Measurements from ENCODE around the gene DGKZ. TPM values are rescaled to one million over a fixed set of nuclear protein-coding genes. Genes with fewer than 3 reads are reported as not detected.

DGKZ gene
- total RNA-seq, 1 donor from 2014 or later: 12.5 TPM

DNA sequence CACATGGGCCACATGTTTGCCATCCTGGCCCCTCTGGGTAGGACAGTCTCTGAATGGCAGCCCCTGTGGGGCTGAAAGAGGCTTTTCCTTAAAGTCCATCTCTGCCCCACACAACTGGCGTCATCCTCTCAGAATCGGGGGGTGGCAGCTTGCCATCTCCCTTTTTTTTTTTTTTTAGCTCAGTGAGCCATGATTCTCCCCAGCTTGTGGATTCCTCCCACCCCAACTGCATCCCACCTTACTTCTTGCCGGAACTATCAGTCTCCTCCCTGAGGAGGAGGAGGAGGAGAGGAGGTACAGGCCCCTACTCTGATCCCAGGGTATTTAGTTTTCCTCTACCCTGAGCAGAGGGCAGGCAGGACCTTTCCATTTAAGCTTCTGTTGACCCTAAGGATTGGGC lies 3.4 kb downstream of the DGKZ start:
- Mint-ChIP-seq H3K4me3 (no peak overlapping the region), H3K27me3 (ENCODE audit: insufficient read depth, low read depth) (peaks cover 10% of the 10 kb centered on the region), H3K9me3 (peaks cover 4% of the 10 kb centered on the region), H3K36me3 (no peaks in the 10 kb centered on the region), H3K4me1 (peaks cover 51% of the 10 kb centered on the region), H3K27ac (no peak overlapping the region)
- no peaks in the 10 kb centered on the region for H3K9me3 ChIP-seq (ENCODE audit: low read depth)
- TF ChIP-seq, protein P1, sequence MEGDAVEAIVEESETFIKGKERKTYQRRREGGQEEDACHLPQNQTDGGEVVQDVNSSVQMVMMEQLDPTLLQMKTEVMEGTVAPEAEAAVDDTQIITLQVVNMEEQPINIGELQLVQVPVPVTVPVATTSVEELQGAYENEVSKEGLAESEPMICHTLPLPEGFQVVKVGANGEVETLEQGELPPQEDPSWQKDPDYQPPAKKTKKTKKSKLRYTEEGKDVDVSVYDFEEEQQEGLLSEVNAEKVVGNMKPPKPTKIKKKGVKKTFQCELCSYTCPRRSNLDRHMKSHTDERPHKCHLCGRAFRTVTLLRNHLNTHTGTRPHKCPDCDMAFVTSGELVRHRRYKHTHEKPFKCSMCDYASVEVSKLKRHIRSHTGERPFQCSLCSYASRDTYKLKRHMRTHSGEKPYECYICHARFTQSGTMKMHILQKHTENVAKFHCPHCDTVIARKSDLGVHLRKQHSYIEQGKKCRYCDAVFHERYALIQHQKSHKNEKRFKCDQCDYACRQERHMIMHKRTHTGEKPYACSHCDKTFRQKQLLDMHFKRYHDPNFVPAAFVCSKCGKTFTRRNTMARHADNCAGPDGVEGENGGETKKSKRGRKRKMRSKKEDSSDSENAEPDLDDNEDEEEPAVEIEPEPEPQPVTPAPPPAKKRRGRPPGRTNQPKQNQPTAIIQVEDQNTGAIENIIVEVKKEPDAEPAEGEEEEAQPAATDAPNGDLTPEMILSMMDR (IDR thresholded peaks at IDR 0.05): no peak
- no peak for TF ChIP-seq EZH2 (IDR thresholded peaks at IDR 0.05)
- TF ChIP-seq EZH2phosphoT487 (IDR thresholded peaks at IDR 0.05): no peak
- peaks cover 49% of the 10 kb centered on the region for H4K20me1 ChIP-seq (ENCODE audit: low read depth)
- H3K27me3 ChIP-seq: peaks cover 12% of the 10 kb centered on the region
- no peaks in the 10 kb centered on the region for H3K36me3 ChIP-seq
- no peak overlapping the region for H3K4me2 ChIP-seq
- H3K4me3 ChIP-seq: no peak overlapping the region
- no peak overlapping the region for H2AFZ ChIP-seq (replicated peaks)
- H3K27ac ChIP-seq: no peak overlapping the region
- H3F3A ChIP-seq (ENCODE audit: low read depth): peaks cover 17% of the 10 kb centered on the region
- H3K79me2 ChIP-seq (ENCODE audit: low read depth): peaks cover 72% of the 10 kb centered on the region
- H3K4me1 ChIP-seq: peaks cover 26% of the 10 kb centered on the region
- DNase-seq (ENCODE audit: low spot score): no peak
- no peak overlapping the region for H3K9ac ChIP-seq

DNA sequence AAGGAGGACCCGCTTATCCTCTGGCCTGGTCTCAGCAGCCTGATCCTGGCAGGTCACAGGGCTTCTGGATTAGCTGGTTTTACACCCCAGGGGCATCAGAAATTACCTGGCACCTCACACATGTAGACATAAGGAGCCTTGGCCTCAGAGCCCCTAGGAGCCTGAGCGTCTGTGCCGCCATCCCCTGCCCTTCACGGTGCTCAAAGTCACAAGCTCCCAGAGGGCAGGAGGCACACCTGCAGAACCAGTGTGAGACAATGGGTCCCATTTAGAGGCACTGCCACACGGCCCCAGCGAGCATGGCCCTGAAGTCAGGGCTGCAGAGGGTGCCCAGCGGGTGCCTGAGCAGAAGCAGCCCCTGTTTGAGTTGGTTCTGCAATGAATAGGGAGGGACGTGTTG lies 3.9 kb downstream of the DGKZ start:
- Mint-ChIP-seq H3K4me3 (no peak overlapping the region), H3K27ac (no peak overlapping the region), H3K36me3 (no peaks in the 10 kb centered on the region), H3K27me3 (ENCODE audit: insufficient read depth, low read depth) (peaks cover 13% of the 10 kb centered on the region), H3K4me1 (peaks cover 53% of the 10 kb centered on the region), H3K9me3 (peaks cover 4% of the 10 kb centered on the region)
- Histone ChIP-seq H3F3A (ENCODE audit: low read depth) (peaks cover 17% of the 10 kb centered on the region), H3K4me1 (peaks cover 28% of the 10 kb centered on the region), H3K36me3 (no peaks in the 10 kb centered on the region), H3K79me2 (ENCODE audit: low read depth) (peaks cover 76% of the 10 kb centered on the region), H2AFZ (replicated peaks) (no peak overlapping the region), H4K20me1 (ENCODE audit: low read depth) (peaks cover 51% of the 10 kb centered on the region), H3K9ac (no peak overlapping the region), H3K4me2 (no peak overlapping the region), H3K4me3 (no peak overlapping the region), H3K9me3 (ENCODE audit: low read depth) (no peaks in the 10 kb centered on the region), H3K27ac (no peak overlapping the region), H3K27me3 (peaks cover 9% of the 10 kb centered on the region)
- TF ChIP-seq, protein P1 (IDR thresholded peaks at IDR 0.05): no peak
- no peak for TF ChIP-seq EZH2 (IDR thresholded peaks at IDR 0.05)
- no peak for TF ChIP-seq EZH2phosphoT487 (IDR thresholded peaks at IDR 0.05)
- DNase-seq (ENCODE audit: low spot score): no peak

DNA sequence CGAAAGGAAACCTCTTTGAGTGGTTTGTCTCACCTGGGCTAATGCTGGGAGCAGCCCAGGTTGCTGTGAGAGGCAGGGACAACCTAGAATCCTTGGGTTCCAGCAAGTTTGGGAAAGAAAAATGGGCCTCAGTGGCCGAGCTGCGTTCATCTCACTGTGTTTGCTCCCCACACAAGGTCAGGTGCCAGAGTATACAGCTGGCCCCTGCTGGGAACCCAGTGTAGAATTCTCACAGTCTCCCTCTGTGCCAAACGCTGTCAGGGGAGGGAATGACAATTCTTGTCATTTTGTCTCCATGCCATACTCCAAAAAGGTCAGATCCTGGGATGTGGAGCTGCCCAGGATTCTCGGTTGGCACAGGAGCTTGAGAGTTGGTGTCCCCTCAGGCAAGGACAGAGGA lies 4.3 kb downstream of the DGKZ start:
- peaks cover 3% of the 10 kb centered on the region for H3K9me3 Mint-ChIP-seq
- Histone ChIP-seq H3K79me2 (ENCODE audit: low read depth) (peaks cover 76% of the 10 kb centered on the region), H3F3A (ENCODE audit: low read depth) (peaks cover 16% of the 10 kb centered on the region), H3K4me2 (peak overlapping the region; percentile 35), H3K4me1 (peaks cover 29% of the 10 kb centered on the region), H3K9ac (no peak overlapping the region), H3K4me3 (no peak overlapping the region), H4K20me1 (ENCODE audit: low read depth) (peaks cover 54% of the 10 kb centered on the region), H3K27me3 (peaks cover 4% of the 10 kb centered on the region), H3K36me3 (no peaks in the 10 kb centered on the region), H2AFZ (replicated peaks) (no peak overlapping the region), H3K9me3 (ENCODE audit: low read depth) (no peaks in the 10 kb centered on the region), H3K27ac (no peak overlapping the region)
- peaks cover 17% of the 10 kb centered on the region for H3K27me3 Mint-ChIP-seq (ENCODE audit: insufficient read depth, low read depth)
- peaks cover 53% of the 10 kb centered on the region for H3K4me1 Mint-ChIP-seq
- no peak for DNase-seq (ENCODE audit: low spot score)
- H3K4me3 Mint-ChIP-seq: peak overlapping the region; percentile 46
- no peak overlapping the region for H3K27ac Mint-ChIP-seq
- TF ChIP-seq, protein P1 (IDR thresholded peaks at IDR 0.05): no peak
- TF ChIP-seq EZH2 (IDR thresholded peaks at IDR 0.05) (no peak), EZH2phosphoT487 (IDR thresholded peaks at IDR 0.05) (no peak)
- H3K36me3 Mint-ChIP-seq: no peaks in the 10 kb centered on the region

Measured in neural progenitor cell (in vitro differentiated cells).